Natural killer cell (primary cell): ENCODE data around the gene ZBTB44. TPM values are rescaled to one million over a fixed set of nuclear protein-coding genes. Genes with fewer than 3 reads are reported as not detected.
A peak's percentile ranks its signal among the peaks of the same experiment; 100 is the strongest.

ENCODE experiments used
- ATAC-seq, 3 donors: fragments of 150-1000 bp in 2 of 3; fragments of 200-7000 bp in 1 of 3; cut with Tn5 transposase; 1 replicate in 1 of 3; 2 replicates in 2 of 3; pipeline ENCODE4 v1.10.0; 2021; ENCODE audit warnings: mild to moderate bottlenecking in 2 of 3, moderate library complexity in 2 of 3
- DNase-seq, 2 donors: peaks; one replicate each; pipeline versions ENCODE4 v3.0.0 to v3.0.0-alpha.2; 2013 to 2021; ENCODE audit warnings: mixed read lengths in 1 of 2
- H3K27ac ChIP-seq: one replicate; pipeline ENCODE4 v1.5.1; 2013; ENCODE audit warnings: mild to moderate bottlenecking, low read length
- H3K27me3 ChIP-seq: one replicate; pipeline ENCODE4 v1.6.1; 2013; ENCODE audit warnings: low read length; ENCODE audit not compliant: control insufficient read depth, insufficient read depth
- H3K36me3 ChIP-seq: one replicate; pipeline ENCODE4 v1.6.1; 2013; ENCODE audit warnings: low read length; ENCODE audit not compliant: control insufficient read depth, insufficient read depth
- H3K4me1 ChIP-seq: one replicate; pipeline ENCODE4 v1.6.1; 2013; ENCODE audit warnings: low read length; ENCODE audit not compliant: control insufficient read depth, insufficient read depth
- H3K4me3 ChIP-seq: one replicate; pipeline ENCODE4 v1.5.1; 2013; ENCODE audit warnings: low read length
- H3K9me3 ChIP-seq: one replicate; pipeline ENCODE4 v1.6.1; 2013; ENCODE audit warnings: low read length; ENCODE audit not compliant: control insufficient read depth, insufficient read depth
- H3K27ac Mint-ChIP-seq, 2 donors: one replicate each; pipeline ENCODE4 v1.8.0; 2022; ENCODE audit warnings: mild to moderate bottlenecking in 2 of 2, mixed read lengths in 2 of 2, moderate library complexity in 1 of 2
- H3K27me3 Mint-ChIP-seq, 2 donors: one replicate each; pipeline ENCODE4 v1.8.0; 2022; ENCODE audit warnings: low read depth in 2 of 2, mixed read lengths in 2 of 2
- H3K36me3 Mint-ChIP-seq: one replicate; pipeline ENCODE4 v1.8.0; 2022; ENCODE audit warnings: mixed read lengths
- H3K4me1 Mint-ChIP-seq, 2 donors: one replicate each; pipeline ENCODE4 v1.8.0; 2022; ENCODE audit warnings: mixed read lengths in 2 of 2
- H3K4me3 Mint-ChIP-seq: one replicate; pipeline ENCODE4 v1.8.0; 2022; ENCODE audit warnings: mild to moderate bottlenecking, moderate library complexity, mixed read lengths
- H3K9me3 Mint-ChIP-seq, 2 donors: one replicate each; pipeline ENCODE4 v1.8.0; 2022; ENCODE audit warnings: mixed read lengths in 2 of 2
- WGBS: methylation state at CpG from one replicate; pipeline ENCODE4 v1.1.7; 2013; ENCODE audit warnings: missing lambda C conversion rate; ENCODE audit not compliant: insufficient coverage; 5-methylcytosine and 5-hydroxymethylcytosine counted together
- intact Hi-C: fragments of 100-400 bp; cut with micrococcal nuclease; formaldehyde crosslinking; loops from one replicate; pipeline ENCODE4 v1.14.2; 2022
- total RNA-seq, 4 donors: library from RNA; stranded (reverse); fragments of 120-200 nt in 1 of 4; gene quantifications; one replicate each; pipeline versions ENCODE4 v1.2.3 to v1.2.4, GENCODE V29; 2013 to 2022
- TF ChIP-seq, protein P1 (sequence below): fragments of 200-600 bp; IDR thresholded peaks from one replicate; pipeline ENCODE4 v1.8.0; 2022; ENCODE audit warnings: antibody characterized with exemption

Gene ZBTB44
- total RNA-seq, 3 donors from 2014 or later (not counting 1 experiment from before 2014, with no cell fraction given), result 103 to 131 (median 105) TPM

DNA sequence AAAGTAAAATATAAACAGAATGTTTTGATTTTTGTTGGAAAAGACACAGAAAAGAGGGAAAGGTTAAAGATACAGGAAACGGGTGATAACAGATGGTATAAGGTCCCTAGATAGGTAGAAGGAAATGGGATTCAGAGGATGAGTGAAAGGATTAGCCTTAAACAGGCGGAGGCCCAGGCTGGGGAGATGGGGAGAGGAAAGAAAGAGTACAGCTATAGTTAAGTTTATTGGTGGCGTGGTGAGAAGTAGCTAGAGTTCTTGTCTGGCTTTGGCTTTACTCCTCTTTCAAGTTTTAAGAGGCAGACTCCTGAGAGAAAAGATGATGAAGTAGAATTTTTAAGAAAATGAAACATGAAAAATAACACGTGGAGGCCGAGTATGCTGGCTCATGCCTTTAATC is 13.7 kb downstream of the ZBTB44 start:
- Histone ChIP-seq H3K27me3 (no peaks in the 10 kb centered on the region), H3K36me3 (no peaks in the 10 kb centered on the region), H3K9me3 (no peaks in the 10 kb centered on the region), H3K4me3 (no peak overlapping the region), H3K27ac (no peak overlapping the region), H3K4me1 (peaks cover 5% of the 10 kb centered on the region)
- DNase-seq (no peak), ATAC-seq (no peak)
- Mint-ChIP-seq H3K9me3 (no peaks in the 10 kb centered on the region), H3K4me3 (no peak overlapping the region), H3K27me3 (no peaks in the 10 kb centered on the region), H3K27ac (peak overlapping the region; percentile 22 to 70), H3K36me3 (no peaks in the 10 kb centered on the region), H3K4me1 (peaks cover 60 to 68% of the 10 kb centered on the region in 2 donors)
- TF ChIP-seq, protein P1, sequence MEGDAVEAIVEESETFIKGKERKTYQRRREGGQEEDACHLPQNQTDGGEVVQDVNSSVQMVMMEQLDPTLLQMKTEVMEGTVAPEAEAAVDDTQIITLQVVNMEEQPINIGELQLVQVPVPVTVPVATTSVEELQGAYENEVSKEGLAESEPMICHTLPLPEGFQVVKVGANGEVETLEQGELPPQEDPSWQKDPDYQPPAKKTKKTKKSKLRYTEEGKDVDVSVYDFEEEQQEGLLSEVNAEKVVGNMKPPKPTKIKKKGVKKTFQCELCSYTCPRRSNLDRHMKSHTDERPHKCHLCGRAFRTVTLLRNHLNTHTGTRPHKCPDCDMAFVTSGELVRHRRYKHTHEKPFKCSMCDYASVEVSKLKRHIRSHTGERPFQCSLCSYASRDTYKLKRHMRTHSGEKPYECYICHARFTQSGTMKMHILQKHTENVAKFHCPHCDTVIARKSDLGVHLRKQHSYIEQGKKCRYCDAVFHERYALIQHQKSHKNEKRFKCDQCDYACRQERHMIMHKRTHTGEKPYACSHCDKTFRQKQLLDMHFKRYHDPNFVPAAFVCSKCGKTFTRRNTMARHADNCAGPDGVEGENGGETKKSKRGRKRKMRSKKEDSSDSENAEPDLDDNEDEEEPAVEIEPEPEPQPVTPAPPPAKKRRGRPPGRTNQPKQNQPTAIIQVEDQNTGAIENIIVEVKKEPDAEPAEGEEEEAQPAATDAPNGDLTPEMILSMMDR, result no peak
- 88% methylated on average over 5 of the region's 5 CpGs for WGBS
- intact Hi-C loops, result no loop called here

GRCh38 chr11:130300567-130300966 is 14.2 kb downstream of the ZBTB44 start:
- no CpG with 5 or more reads among the region's 1 CpG for WGBS
- Mint-ChIP-seq H3K9me3 (no peaks in the 10 kb centered on the region), H3K4me1 (peaks cover 61 to 70% of the 10 kb centered on the region in 2 donors), H3K27ac (peak overlapping the region; percentile 22 to 70), H3K4me3 (no peak overlapping the region), H3K27me3 (no peaks in the 10 kb centered on the region), H3K36me3 (no peaks in the 10 kb centered on the region)
- DNase-seq (no peak), ATAC-seq (no peak)
- no peak overlapping the region for H3K4me3 ChIP-seq
- H3K36me3 ChIP-seq, result no peaks in the 10 kb centered on the region
- intact Hi-C loops, result no loop called here
- TF ChIP-seq, protein P1, result no peak
- H3K27me3 ChIP-seq, result no peaks in the 10 kb centered on the region
- no peaks in the 10 kb centered on the region for H3K9me3 ChIP-seq
- peaks cover 5% of the 10 kb centered on the region for H3K4me1 ChIP-seq
- H3K27ac ChIP-seq, result no peak overlapping the region

- Histone ChIP-seq H3K9me3 (no peaks in the 10 kb centered on the region), H3K4me1 (peaks cover 5% of the 10 kb centered on the region), H3K27me3 (no peaks in the 10 kb centered on the region), H3K4me3 (no peak overlapping the region), H3K36me3 (no peaks in the 10 kb centered on the region), H3K27ac (no peak overlapping the region)
- TF ChIP-seq, protein P1, result no peak
- Mint-ChIP-seq H3K27ac (peak overlapping the region; percentile 22 to 70), H3K4me3 (no peak overlapping the region), H3K36me3 (no peaks in the 10 kb centered on the region), H3K4me1 (peaks cover 61 to 70% of the 10 kb centered on the region in 2 donors), H3K9me3 (no peaks in the 10 kb centered on the region), H3K27me3 (no peaks in the 10 kb centered on the region)
- intact Hi-C loops, result no loop called here
- WGBS, result 97% methylated on average over 4 of the region's 5 CpGs
- no peak for ATAC-seq
- no peak for DNase-seq
Measured at GRCh38 chr11:130299978-130300377, 14.7 kb downstream of the ZBTB44 start.

GRCh38 chr11:130295657-130296056 is 19.1 kb downstream of the ZBTB44 start:
- H3K9me3 ChIP-seq, result no peaks in the 10 kb centered on the region
- no peaks in the 10 kb centered on the region for H3K36me3 ChIP-seq
- H3K27me3 ChIP-seq, result no peaks in the 10 kb centered on the region
- WGBS, result 93% methylated on average over 4 of the region's 4 CpGs
- no peaks in the 10 kb centered on the region for H3K4me1 ChIP-seq
- Mint-ChIP-seq H3K27ac (peak overlapping the region in 1 of 2 donors; percentile 60), H3K4me1 (peaks cover 52 to 59% of the 10 kb centered on the region in 2 donors), H3K27me3 (no peaks in the 10 kb centered on the region), H3K9me3 (no peaks in the 10 kb centered on the region), H3K36me3 (no peaks in the 10 kb centered on the region), H3K4me3 (no peak overlapping the region)
- DNase-seq (no peak), ATAC-seq (no peak)
- TF ChIP-seq, protein P1, result no peak
- intact Hi-C loops, result no loop called here
- no peak overlapping the region for H3K4me3 ChIP-seq
- H3K27ac ChIP-seq, result no peak overlapping the region
